ENCODE data around the gene UBASH3B.

Gene UBASH3B

DNA sequence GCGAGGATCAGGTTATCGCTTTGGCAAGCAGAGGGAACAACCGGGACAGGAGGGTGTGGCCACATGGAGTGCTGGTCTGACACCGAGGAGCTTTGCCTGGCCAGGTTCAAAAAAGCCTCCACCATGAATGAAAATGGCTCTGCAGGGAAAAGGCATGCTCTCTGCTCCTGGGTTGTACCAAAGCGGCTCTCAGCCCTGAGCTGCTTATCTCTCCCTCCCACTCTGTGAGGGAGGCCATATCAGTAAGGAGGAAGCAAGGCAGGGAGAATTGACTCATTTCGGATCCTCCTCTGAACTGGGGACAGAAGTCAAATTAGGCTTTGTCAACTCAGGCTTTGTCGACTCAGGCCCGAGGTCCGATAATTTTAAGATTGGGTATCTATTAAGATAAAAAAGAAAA is 99.9 kb downstream of the UBASH3B start:
- DNase-seq (ENCODE audit: low spot score), result no peak

DNA sequence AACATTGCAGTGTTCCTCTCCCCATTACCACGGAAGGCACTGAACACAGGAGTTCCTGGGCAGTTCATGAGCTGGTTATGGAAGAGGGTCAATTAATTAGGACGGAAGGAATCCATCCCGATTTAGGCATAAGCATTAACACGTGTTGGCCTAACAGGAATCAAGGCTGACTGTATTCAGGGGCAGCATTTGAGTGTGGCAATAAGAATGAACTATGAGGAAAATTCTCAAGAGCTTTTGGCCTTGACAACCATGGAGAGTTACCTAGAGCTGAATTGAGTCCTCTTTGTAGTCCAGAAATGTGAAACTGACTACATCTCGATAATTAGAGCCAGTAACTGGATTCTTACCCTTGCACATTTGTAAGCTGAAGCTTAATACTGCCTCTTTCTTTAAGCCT is 100.4 kb downstream of the UBASH3B start:
- no peak for DNase-seq (ENCODE audit: low spot score)

DNA sequence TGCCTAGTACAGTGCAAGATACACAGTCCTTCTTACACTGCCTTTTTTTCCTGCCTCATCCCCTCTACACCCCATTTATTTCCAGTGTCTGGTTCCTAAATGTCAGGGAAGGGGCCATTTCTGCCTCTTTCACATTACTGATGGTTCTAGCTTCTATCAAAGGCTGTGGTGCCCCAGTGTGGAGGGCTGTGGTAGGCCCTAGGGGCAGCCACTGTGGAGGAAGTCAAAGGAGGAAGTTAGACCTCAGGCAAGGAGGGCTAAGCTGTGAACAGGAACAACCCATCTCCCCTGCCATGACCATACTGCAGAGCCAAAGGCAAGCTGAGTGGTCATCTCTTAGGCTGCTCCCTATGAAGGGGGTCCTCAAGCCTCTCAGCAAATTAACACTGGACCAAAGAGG is 100.9 kb downstream of the UBASH3B start:
- no peak for DNase-seq (ENCODE audit: low spot score)

DNA sequence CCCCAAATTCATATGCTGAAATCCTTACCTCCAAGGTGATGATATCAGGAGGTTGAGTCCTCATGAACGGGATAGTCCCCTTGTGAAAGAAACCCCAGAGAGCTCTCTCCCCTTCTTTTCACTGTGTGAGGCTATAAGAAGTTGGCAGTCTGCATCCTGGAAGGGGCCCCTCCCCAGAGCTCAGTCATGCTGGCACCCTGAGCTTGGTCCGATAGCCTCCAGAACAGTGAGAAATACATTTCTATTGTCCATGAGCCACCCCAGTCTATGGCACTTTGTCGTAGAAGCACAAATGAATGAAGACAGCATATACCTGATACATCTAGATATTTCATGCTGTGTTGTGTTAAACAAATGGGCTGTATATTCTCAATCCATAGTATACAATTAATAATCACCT is 101.7 kb downstream of the UBASH3B start:
- DNase-seq (ENCODE audit: low spot score), result no peak

DNA sequence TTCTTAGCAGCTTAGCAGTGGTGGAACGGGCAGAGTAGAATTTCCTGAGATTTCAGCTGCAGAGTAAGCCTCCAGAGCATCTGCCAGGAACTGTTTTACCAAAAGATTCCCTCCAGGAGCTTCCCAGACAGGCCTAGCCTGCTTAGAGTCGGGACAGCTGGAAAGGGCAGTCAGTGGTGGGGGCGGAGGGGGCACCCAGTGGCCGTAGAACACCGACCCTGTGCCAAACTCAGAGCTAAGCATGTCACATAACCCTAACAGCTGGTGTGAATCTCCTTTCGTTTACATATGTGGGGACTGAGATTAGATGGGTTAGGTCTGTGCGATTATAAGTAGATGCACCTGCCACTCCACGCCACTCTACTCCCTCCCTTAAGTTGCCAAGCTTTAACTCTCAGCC is 102.8 kb downstream of the UBASH3B start:
- DNase-seq (ENCODE audit: low spot score), result no peak

DNA sequence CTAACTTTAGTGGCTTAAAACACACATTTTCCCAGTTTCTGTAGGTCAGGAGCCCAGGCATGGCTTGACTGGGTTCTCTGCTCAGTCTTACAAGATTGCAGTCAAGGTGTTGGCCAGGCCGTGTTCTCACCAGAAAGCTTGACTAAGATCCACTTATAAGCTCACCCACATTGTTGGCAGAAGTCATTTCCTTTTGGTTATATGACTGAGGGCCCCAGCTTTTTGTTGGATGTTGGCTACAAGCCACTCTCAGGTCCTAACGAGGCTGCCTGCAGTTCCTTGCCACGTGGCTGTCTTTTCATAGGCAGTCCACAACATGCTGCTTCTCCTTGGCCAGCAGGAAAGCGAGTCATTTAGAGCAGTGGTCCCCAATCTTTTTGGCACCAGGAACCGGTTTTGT is 103.5 kb downstream of the UBASH3B start:
- DNase-seq (ENCODE audit: low spot score), result no peak

DNA sequence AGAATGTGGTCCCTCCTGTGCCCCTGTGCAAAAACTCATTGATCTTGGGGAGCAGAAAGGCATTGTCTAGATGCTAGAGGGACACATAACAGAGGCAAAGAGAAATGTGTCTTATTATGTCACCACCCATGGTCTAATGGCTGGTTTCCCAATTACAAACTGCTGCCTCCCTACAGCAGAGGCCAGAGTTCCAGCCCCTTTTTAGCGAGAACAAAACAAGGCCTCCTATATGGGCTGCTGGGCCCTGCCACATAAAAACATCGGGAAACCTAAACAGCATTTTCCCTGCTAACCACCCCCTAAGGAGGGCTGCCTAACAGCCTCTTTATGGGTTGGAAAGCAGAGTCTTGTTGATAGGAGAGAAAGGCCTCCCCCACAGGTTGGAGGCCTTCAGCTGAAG is 107.6 kb downstream of the UBASH3B start:
- DNase-seq (ENCODE audit: low spot score), result no peak

DNA sequence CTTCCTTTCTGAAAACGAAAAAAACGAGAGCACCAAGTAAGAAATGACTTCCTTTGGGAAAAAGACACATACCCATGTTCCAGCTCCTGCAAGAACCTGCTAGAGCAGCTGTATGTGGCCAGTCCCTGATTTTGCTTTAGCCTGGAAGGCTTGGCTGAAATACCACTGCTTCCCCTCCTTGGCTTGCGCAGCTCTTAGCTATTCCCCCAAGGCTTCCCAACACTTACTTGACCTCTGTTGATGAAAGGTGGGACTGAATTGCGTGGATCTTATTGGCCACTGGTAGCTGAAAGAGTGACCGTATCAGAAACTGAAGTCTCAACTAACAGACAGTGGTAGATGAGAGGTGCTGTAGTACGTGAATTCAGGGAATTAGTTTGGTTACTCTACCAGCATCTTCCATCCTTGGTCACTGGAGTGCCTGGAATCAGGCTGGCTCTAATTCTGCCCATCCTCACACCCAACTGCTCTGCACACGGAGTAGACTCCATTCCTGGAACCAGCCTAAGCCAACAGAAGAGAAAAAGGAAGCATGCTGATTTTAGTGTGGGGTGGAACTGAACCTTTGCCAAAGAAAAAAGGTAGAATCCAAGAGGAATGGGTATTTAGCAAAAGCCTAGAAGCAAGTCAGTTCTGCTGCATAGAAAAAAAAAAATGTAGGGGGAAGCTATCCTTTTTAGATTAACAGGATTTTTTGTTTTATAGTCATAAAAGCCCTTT is 109.0 kb downstream of the UBASH3B start:
- DNase-seq (ENCODE audit: low spot score), result no peak

DNA sequence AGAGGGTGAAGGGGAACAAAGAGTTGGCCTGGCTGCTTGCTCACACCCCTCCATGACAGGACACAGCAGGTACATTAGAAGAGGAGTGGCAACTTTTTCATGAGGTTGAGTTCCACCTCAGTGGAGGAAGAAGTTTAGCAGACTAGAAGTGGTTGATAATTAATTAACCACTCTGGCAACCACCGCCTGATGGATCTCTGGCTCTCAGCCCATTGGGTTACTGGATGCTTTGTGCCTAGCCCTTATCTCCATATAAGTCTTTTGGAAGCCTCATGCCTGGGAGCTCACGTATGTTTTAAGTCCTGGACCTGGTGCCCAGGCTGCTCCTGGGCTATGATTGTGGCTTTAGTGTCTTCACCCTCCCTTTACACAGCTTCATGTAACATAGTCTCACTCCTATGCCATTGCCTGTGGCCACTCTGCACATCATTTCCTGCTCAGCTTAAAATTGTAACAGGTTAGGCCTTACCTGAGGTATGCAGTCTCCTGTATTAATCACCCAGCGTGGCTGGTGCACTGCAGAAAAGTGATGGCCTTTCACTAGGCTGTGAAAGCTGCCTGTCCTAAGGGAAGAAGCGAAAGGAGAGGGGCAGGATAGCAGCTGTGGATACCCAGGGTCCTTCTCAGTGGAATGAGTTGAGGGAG is 110.1 kb downstream of the UBASH3B start:
- DNase-seq (ENCODE audit: low spot score), result no peak

DNA sequence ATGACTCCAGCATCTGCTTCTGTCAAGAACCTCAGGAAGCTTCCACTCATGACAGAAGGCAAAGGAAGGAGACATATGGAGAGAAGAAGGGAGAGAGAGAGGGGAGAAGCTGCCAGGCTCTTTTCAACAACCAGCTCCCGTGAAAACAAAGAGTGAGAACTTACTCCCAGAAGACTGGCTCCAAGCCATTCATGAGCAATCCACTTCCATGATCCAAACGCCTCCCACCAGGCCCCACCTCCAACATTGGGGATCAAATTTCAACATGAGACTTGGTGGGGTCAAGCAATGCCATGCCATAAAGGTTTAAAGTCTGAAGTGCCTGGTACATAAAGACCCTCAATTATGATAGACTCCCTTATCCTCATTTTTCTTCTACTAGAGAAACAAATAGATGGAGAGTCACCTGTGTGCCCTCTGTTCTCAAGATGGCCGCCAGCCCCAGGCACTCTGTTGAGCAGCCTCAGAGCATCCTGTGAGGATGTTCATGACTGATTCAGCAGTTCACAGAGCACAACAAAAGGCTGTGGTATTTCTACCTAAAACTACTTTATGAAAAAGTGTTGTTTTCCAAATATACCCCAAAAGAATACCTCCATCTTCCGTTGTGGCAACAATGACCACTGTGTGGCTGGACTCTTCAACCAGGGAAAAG is 113.7 kb downstream of the UBASH3B start:
- no peak for DNase-seq (ENCODE audit: low spot score)

DNA sequence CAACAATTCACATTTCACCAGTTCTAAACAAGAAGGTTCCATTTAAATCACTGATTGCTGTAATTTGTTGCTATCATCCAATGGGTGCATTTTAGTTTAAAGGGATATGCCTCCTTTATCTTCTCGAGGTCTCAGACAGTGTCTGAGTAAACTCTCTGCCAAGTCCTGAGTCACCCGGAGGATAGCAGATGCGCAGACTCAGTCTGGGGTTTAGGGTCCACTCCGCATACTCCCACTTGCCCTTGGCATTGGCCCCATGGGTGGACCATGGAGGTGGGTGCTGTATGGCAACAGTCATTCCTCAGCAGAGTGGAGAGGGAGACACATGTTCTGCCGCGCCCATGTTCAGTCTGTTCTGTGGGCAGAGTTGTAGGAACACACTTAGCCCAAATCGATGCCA is 117.4 kb downstream of the UBASH3B start:
- no peak for DNase-seq (ENCODE audit: low spot score)

DNA sequence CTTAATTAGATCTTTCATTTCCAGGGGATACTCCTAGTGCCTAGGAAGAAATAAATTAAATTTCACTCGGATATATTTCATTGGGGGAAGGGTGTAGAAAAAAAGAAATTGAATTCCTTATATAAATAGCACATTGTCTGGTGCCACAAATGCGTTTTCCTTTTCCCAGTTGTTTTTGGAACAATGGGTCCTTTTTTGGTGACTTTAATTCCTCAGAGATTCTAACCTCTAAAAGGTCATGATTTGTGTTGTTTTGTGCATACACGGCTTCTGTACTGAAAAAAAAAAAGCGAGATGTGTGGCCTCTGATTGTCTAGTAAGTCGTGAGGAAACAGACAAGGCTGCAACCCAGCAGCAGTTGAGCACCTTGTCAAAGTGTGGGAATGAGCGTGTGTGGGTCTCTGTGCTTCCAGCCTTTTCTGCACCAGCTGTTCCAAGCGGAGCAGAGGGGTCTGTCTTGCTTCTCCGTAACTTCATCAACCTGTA is 118.3 kb downstream of the UBASH3B start:
- no peak for DNase-seq (ENCODE audit: low spot score)

DNA sequence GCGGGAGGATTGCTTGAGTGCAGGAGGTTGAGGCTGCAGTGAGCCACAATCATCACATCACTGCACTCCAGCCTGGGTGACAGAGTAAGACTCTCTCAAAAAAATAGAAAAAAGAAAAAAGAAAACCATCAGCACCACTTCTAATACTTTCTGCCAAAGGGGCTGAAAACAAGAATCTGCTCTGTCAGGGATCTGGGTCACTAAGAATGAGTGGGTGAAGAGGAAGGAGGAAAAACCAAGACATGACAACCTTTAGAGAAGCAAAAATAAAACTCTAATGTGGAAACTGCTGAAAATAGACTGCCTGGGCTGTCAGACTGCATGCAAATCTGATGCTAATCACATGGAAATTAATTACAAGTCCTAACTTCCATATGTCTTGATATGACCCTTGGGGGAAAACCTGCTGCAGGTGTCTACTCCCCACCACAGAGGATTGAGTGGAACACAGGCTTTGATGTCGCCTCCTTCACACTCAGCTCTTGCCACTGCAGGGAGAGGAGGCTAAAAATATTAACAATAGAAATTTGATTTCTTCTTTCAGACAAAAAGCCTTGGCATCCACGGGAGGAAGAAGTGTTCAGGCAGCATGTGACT is 120.3 kb downstream of the UBASH3B start:
- DNase-seq (ENCODE audit: low spot score), result no peak

DNA sequence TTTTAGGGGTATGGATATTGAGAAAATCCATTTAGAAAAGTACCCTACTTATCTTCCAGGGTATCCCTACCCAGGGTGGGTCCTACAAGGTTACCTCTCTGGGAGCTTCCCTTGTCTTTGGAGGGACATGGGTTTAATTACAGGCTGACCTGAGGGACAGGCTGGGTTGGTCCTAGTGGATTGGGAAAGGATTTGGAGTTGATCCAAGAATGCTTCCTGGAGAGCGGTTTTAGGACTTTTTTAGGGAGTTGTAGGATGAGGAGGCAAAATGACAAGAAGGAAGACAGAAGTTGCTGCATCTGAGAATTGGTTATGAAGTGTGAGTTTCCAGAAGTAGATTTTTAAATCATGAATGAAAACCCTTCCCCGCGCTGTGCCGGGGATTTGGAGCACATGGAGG is 121.0 kb downstream of the UBASH3B start:
- DNase-seq (ENCODE audit: low spot score), result no peak

DNA sequence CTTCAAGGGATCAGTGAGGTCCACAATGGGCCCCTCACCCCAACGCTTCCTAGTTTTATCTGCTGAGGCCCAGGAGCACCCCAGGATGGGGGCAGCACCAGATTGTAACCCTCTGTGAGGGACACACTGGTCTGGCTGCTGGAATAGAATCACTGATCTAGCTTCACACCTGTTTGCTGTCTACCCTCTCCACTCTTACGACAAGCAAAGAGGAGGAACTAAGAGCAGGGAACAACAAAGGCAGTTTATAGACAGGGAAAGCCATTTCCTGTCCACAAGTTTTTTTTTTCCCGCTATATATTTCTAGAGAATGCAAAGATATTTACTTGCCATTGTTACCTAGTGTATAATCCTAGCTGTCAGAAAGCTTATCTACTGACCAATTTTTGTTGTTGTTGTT is 121.8 kb downstream of the UBASH3B start:
- no peak for DNase-seq (ENCODE audit: low spot score)

DNA sequence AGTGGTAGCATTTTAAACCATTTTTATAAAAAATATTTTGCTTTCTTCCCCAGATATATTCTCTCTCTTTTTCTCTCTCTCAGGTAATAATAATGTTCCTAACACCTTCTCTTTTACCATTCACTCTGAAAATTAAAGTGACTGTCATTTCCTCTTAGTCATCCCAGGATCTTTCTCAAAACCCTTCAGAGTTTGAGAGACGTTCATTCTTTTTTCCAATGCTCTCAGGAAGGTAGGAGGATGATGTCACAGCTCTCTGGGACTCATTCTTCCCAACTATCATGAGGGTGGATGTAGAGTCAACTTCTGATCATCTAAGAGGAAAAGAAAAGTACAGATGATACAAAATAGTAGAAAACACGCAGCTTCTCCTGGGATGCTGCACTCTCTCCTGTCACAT is 122.6 kb downstream of the UBASH3B start:
- DNase-seq (ENCODE audit: low spot score), result no peak

DNA sequence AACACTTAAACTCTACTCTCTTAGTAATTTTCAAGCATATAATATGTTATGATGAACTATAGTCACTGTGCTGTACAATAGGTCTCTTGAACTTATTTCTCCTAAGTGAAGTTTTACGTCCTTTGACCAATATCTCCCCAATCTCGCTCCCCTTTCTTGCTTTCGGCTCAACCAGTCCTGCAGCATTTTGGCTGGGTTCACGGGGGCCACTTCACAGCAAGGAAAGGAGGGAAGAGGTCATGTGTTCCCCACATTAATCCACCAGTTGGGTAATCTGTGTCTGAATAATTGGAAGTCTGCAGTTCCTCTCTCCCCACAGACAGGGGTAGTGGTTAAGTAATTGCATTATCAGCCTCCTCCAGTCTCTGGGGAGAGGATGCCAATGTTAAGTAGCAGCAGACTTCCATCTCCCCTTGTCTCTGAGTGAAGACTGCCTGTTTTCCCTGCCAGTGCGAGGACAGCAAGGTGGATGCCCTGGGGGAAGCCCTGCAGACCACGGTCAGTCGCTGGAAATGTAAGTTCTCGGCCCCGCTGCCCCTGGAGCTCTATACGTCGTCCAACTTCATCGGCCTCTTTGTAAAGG is 123.6 kb downstream of the UBASH3B start:
- DNase-seq (ENCODE audit: low spot score), result no peak

DNA sequence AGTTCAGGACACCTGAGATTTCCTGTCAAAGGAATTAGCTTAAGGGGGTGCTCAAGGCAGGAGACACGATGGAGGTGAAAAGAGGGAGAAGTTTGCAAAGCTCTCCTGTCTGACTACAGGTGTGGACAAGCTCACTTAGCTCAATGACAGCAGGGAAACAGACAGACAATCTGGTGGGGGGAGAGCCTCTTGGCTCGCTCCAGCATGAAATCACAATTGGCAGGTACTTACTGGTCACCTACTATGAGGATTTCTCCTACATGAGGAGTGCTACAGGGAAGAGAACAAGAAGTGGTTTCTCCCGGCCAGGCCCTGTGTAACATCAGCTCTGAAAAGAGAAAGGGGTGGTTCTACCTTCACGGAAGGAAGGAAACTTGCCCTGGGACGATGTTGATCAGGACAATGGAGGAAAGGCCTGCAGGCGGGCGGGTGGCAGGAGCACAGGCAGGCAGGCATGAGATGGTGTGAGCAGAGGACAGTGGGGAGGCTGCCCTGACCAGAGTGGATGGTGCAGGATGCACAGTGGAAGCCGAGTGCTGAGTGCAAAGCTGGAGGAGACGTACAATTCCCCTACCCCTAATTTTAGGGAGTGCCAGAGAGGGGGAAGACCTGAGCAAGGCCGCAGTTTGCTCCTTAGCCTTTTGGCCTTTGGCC is 124.9 kb downstream of the UBASH3B start:
- DNase-seq (ENCODE audit: low spot score), result no peak

DNA sequence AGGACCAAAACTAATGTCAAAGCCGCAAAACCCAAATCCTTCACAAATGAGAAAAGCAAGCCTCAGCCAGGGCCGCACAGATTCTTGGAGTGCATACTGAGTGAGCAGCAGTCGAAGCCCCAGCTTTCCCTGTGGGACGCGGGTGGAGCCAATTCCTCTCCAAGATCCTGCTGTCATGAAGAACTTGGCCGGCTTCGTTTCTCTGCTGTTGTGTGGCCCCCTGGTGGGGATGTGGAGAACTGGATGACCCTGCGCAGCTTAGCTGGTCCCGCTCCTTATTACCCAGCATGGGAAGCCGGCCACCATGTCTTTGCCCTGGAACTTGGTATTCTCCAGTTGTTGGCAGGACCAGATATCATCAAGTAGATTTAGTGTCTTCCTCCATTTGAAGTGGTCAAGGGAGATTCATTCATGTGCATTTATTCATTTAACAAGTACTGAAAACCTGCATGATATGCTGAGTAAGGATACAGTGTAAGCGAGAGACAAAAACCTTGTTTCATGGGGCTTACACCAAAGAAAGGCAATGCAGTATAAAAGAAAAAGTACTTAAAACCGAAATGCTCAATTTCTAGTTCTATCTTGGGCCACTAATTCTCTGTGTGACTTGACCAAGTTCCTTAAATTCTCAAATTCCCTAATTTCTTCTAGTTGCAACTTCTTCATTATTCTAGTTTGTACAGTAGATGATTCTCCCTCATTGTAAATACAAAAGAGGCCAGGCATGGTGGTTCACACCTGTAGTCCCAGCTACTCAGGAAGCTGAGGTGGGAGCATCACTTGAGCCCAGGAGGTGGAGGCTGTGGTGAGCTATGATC is 126.1 kb downstream of the UBASH3B start:
- DNase-seq (ENCODE audit: low spot score), result peak; percentile 73

DNA sequence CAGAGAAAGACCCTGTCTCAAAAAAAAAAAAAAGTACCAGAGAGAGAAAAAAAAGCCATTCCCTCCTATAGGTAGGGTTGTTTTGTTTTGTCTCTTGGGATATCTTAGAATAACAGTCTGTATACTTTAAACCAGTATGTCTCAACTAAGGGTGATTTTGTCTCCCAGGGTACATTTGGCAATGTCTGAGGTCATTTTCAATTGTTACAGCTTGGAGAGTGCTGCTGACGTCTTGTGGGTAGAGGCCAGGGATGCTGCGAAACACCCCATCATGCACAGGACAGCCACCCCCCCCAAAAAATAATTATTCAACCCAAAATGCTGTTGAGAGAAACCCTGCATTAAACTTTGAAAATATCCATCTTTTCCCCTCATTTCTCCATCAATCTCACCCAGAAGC is 126.7 kb downstream of the UBASH3B start:
- DNase-seq (ENCODE audit: low spot score), result no peak

DNA sequence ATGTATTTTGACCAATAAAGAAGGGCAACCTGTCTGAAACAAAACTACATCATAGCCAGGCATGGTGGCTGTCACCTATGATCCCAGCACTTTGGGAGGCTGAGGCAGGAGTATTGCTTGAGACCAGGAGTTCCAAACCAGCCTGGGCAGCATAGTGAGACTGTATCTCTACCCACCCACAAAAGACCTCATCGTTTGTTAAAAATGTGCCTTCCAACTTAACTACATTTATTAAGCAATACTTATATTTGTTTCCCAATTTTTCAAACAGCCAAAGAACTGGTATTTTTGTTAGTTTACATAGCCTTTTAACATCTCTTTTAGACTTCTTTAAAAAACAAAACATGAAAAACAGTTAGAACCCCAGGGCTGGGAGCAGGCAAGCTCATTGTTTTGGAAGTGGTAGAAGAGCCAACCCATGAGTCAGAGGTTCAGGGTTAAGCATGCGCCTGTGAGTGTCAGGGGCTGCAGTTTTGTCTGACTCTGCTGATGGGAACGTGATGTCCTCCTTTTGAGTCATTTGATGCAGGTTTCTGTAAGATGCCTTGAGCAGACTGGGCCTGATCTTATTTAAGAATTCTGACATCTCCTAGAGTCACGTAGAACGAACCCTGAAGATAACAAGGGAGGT is 128.9 kb downstream of the UBASH3B start:
- DNase-seq (ENCODE audit: low spot score), result no peak

All from HuH-7.5 (cell line).